OCI-LY3 (cell line): Measurements from ENCODE around the gene SLC29A2.

ENCODE experiments used
- EZH2phosphoT487 ChIP-seq: fragments of 200-600 bp; shearing (Covaris generic); IDR thresholded peaks from 2 replicates; pipeline ENCODE4 v1.6.1; 2018; ENCODE audit warnings: antibody characterized with exemption, mixed run types, low read depth
- TF ChIP-seq, protein P1 (sequence below): fragments of 200-600, 300-600 bp; sonication (generic); IDR thresholded peaks from 2 replicates; pipeline ENCODE4 v1.5.1; 2014; ENCODE audit warnings: antibody characterized with exemption, low read length, low read depth

DNA sequence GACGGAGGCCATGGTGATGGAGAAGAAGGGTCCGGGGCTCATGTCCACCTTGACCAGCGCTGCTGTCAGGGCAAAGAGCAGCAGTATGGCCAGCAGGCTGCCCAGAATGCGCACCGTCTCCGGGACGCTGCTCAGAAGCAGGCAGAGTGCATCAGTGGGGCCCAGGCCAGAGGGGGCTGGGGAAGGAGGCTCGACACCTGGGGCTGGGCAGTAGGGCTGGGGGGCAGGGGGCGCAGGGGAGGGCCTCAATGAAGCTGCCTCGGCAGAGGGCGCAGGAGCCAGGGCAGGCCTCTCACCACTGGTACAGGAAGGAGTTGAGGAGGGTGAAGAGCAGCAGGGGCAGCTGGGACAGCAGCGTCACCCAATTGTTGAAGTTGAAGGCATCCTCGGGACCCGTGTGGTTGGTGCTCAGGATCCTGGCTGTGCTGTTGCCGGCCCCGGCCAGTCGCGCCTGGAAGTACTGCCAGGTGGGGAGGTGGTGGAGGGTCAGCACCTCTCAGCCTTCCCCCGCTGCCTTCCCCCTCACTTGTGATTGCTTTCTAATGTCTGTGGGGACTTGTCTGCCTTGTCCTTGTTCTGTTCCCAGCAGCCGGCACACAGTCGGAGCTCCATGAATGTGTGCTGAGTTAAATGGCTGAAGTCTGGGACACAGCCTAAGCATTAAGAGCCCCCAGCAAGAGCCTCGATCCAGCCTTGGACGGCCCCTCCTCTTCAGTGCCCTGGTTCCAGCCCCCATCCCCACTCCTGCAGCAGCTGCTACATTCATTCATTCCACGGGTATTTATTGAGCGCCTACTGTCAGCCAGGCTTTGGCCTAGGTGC lies 2.3 kb downstream of the SLC29A2 start:
- TF ChIP-seq, protein P1, sequence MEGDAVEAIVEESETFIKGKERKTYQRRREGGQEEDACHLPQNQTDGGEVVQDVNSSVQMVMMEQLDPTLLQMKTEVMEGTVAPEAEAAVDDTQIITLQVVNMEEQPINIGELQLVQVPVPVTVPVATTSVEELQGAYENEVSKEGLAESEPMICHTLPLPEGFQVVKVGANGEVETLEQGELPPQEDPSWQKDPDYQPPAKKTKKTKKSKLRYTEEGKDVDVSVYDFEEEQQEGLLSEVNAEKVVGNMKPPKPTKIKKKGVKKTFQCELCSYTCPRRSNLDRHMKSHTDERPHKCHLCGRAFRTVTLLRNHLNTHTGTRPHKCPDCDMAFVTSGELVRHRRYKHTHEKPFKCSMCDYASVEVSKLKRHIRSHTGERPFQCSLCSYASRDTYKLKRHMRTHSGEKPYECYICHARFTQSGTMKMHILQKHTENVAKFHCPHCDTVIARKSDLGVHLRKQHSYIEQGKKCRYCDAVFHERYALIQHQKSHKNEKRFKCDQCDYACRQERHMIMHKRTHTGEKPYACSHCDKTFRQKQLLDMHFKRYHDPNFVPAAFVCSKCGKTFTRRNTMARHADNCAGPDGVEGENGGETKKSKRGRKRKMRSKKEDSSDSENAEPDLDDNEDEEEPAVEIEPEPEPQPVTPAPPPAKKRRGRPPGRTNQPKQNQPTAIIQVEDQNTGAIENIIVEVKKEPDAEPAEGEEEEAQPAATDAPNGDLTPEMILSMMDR, result no peak
- no peak for TF ChIP-seq EZH2phosphoT487
